ENCODE data around the gene BGLAP.

- no peak for TF ChIP-seq CTCF (IDR thresholded peaks at IDR 0.05)
- no peak for TF ChIP-seq POLR2A (IDR thresholded peaks at IDR 0.05)
Measured at GRCh38 chr1:156198831-156199349, 43.1 kb upstream of the BGLAP start.
